ENCODE data around the gene SPEM2. TPM values are rescaled to one million over a fixed set of nuclear protein-coding genes. Genes with fewer than 3 reads are reported as not detected.
A peak's percentile ranks its signal among the peaks of the same experiment; 100 is the strongest.
"Not testable (repeated sequence)": the region's sequence is repeated elsewhere in the genome, so short reads cannot be mapped to it uniquely, and the experiment has no call there.

SPEM2 gene
- total and polyA plus RNA-seq, 2 of the 4 experiments (the other 2 are of a cell fraction) = not detected

DNA sequence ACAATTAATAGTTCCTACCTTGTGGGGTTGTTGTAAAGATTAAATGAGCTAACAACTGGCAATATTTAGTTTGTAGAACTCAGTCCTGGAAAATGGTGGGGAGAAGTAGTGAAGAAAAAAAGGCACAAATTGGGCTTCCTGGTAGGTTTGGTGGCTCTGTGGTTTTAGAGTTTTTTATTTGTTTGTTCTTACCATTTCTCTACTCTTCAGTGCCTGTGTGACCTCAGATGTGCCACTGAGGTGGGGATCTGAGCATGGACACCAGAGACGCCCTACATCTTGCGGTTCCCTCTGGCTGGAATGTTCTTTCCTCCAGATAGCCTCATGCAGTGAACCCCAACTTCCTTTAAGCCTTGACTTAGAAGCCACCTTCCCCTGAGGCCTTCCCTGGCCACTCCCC is 46.3 kb downstream of the SPEM2 start:
- CTCF ChIA-PET = no interaction called here

DNA sequence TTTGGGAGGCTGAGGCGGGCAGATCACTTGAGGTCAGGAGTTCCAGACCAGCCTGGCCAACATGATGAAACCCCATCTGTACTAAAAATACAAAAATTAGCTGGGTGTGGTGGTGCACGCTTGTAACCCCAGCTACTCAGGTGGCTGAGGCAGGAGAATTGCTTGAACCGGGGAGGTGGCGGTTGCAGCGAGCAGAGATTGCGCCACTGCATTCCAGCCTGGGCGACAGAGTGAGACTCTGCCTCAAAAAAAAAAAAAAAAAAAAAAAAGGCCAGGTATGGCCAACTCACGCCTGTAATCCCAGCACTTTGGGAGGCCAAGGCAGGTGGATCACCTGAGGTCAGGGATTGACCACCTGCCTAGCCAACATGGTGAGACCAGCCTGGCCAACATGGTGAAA is 49.4 kb downstream of the SPEM2 start:
- H4K5ac ChIP-seq (ENCODE audit: low read depth, low read length); H3K36me3 ChIP-seq (ENCODE audit: control insufficient read depth, insufficient read depth, low read length); H2AK5ac ChIP-seq (ENCODE audit: low read depth, low read length); H2BK120ac ChIP-seq (ENCODE audit: low read depth, low read length); ATAC-seq (ENCODE audit: low read depth); H2BK5ac ChIP-seq (ENCODE audit: low read depth, low read length, poor library complexity, severe bottlenecking); H3K14ac ChIP-seq (replicated peaks; ENCODE audit: low read depth, low read length); H3K56ac ChIP-seq (ENCODE audit: extremely low read depth, insufficient read depth, low read length); DNase-seq; H3K27me3 ChIP-seq (ENCODE audit: control insufficient read depth, insufficient read depth, low read length); H3K27ac ChIP-seq (ENCODE audit: insufficient read depth, low read length); CTCF ChIA-PET; H3K4ac ChIP-seq (ENCODE audit: low read depth, low read length); H3K4me3 ChIP-seq (ENCODE audit: insufficient read depth, low read depth, low read length); dilution Hi-C loops (cut with HindIII; ENCODE audit: low sequenced_read_pairs, unreplicated experiment); H2BK15ac ChIP-seq (ENCODE audit: low read depth, low read length); in situ Hi-C loops (cut with MboI; ENCODE audit: low sequenced_read_pairs); H3K9me3 ChIP-seq (ENCODE audit: control insufficient read depth, insufficient read depth, low read length); H3K23ac ChIP-seq (ENCODE audit: low read depth, low read length); BruUV-seq (replicated peaks); H2AFZ ChIP-seq (replicated peaks; ENCODE audit: low read length, poor library complexity); H4K91ac ChIP-seq (ENCODE audit: insufficient read depth, low read depth, low read length); H2BK20ac ChIP-seq (ENCODE audit: low read depth, low read length); H3K4me2 ChIP-seq (ENCODE audit: low read depth, low read length); H4K8ac ChIP-seq (ENCODE audit: low read depth in 2 of 2, low read length in 2 of 2); intact Hi-C loops (cut with micrococcal nuclease); H2AK9ac ChIP-seq (replicated peaks; ENCODE audit: low read depth, low read length, poor library complexity); H3K18ac ChIP-seq (ENCODE audit: low read depth, low read length); H3K9ac ChIP-seq (ENCODE audit: low read depth, low read length); POLR2A ChIA-PET (ENCODE audit: unreplicated experiment): not testable (repeated sequence)
- H3K79me1 ChIP-seq (ENCODE audit: low read depth in 1 of 2, low read length in 2 of 2) = peaks cover 5 to 73% of the 10 kb centered on the region in 2 experiments
- 97% methylated on average over 5 of the region's 8 CpGs; no CpG with 5 or more reads in 1 of the 2 experiments for WGBS, 2 experiments (ENCODE audit: extremely low coverage in 2 of 2, insufficient read length in 1 of 2)
- H4K20me1 ChIP-seq (ENCODE audit: insufficient read depth, low read length) = peaks cover 85% of the 10 kb centered on the region
- peaks cover 20% of the 10 kb centered on the region for H3K4me1 ChIP-seq (ENCODE audit: control insufficient read depth, insufficient read depth, low read length)
- H3K9me1 ChIP-seq (ENCODE audit: insufficient read depth, low read length) = peaks cover 39% of the 10 kb centered on the region

More for the DNA sequence above, 46.3 kb downstream of the SPEM2 start:
- ATAC-seq (ENCODE audit: low read depth) (no peak), DNase-seq (no peak)
- Histone ChIP-seq H3K4ac (ENCODE audit: low read depth, low read length) (no peak overlapping the region), H2AK5ac (ENCODE audit: low read depth, low read length) (no peak overlapping the region), H3K79me1 (ENCODE audit: low read depth in 1 of 2, low read length in 2 of 2) (peaks cover 4 to 83% of the 10 kb centered on the region in 2 experiments), H3K56ac (ENCODE audit: extremely low read depth, insufficient read depth, low read length) (no peak overlapping the region), H2BK20ac (ENCODE audit: low read depth, low read length) (no peak overlapping the region), H4K5ac (ENCODE audit: low read depth, low read length) (no peak overlapping the region), H3K27ac (ENCODE audit: insufficient read depth, low read length) (no peak overlapping the region), H3K9me3 (ENCODE audit: control insufficient read depth, insufficient read depth, low read length) (no peaks in the 10 kb centered on the region), H2AK9ac (replicated peaks; ENCODE audit: low read depth, low read length, poor library complexity) (no peak overlapping the region), H3K23ac (ENCODE audit: low read depth, low read length) (peak overlapping the region; percentile 8; the same call in 1 of the 2 replicates), H2BK5ac (ENCODE audit: low read depth, low read length, poor library complexity, severe bottlenecking) (no peak overlapping the region), H3K27me3 (ENCODE audit: control insufficient read depth, insufficient read depth, low read length) (no peaks in the 10 kb centered on the region), H3K4me1 (ENCODE audit: control insufficient read depth, insufficient read depth, low read length) (peaks cover 20% of the 10 kb centered on the region), H3K4me2 (ENCODE audit: low read depth, low read length) (no peak overlapping the region), H3K36me3 (ENCODE audit: control insufficient read depth, insufficient read depth, low read length) (peaks cover 13% of the 10 kb centered on the region), H3K4me3 (ENCODE audit: insufficient read depth, low read depth, low read length) (no peak overlapping the region), H4K20me1 (ENCODE audit: insufficient read depth, low read length) (peaks cover 92% of the 10 kb centered on the region), H4K8ac (ENCODE audit: low read depth in 2 of 2, low read length in 2 of 2) (no peak overlapping the region), H2BK120ac (ENCODE audit: low read depth, low read length) (no peak overlapping the region), H3K18ac (ENCODE audit: low read depth, low read length) (no peak overlapping the region), H3K9me1 (ENCODE audit: insufficient read depth, low read length) (peaks cover 45% of the 10 kb centered on the region), H3K14ac (replicated peaks; ENCODE audit: low read depth, low read length) (no peak overlapping the region), H2BK15ac (ENCODE audit: low read depth, low read length) (no peak overlapping the region), H2AFZ (replicated peaks; ENCODE audit: low read length, poor library complexity) (no peak overlapping the region), H3K9ac (ENCODE audit: low read depth, low read length) (no peak overlapping the region), H4K91ac (ENCODE audit: insufficient read depth, low read depth, low read length) (no peak overlapping the region)
- TF ChIP-seq MAFK (IDR thresholded peaks at IDR 0.05; ENCODE audit: low read depth, low read length) (no peak), RFX5 (IDR thresholded peaks at IDR 0.05; ENCODE audit: low read depth, low read length) (no peak), POLR2A (IDR thresholded peaks at IDR 0.05; ENCODE audit: low read depth, low read length) (no peak)
- dilution Hi-C loops (cut with HindIII; ENCODE audit: low sequenced_read_pairs, unreplicated experiment) = no loop called here
- in situ Hi-C loops (cut with MboI; ENCODE audit: low sequenced_read_pairs) = no loop called here
- 100% methylated on average over 2 of the region's 2 CpGs; no CpG with 5 or more reads in 1 of the 2 experiments for WGBS, 2 experiments (ENCODE audit: extremely low coverage in 2 of 2, insufficient read length in 1 of 2)
- POLR2A ChIA-PET (ENCODE audit: unreplicated experiment) = no interaction called here
- no TSS peak for BruUV-seq (replicated peaks)
- intact Hi-C loops (cut with micrococcal nuclease) = no loop called here
